WTC11 (cell line): Measurements from ENCODE around the gene MYO18A. TPM values are rescaled to one million over a fixed set of nuclear protein-coding genes. Genes with fewer than 3 reads are reported as not detected.

Experiments used
- ATAC-seq: fragments of 200-7000 bp; cut with Tn5 transposase; 2 replicates; pipeline ENCODE4 v1.10.0; 2021; ENCODE audit warnings: mild to moderate bottlenecking, moderate library complexity
- CTCF ChIA-PET: fragments of 300-600 bp; sonication (Branson Sonifier 250); formaldehyde crosslinking; loops from one replicate; lab custom pipeline; 2021; ENCODE audit warnings: antibody characterized with exemption; lab: Charles Lee
- POLR2A ChIA-PET: fragments of 350-600 bp; sonication (Branson Sonifier 250); formaldehyde crosslinking; loops from one replicate; lab custom pipeline; 2021; ENCODE audit warnings: antibody characterized with exemption; lab: Charles Lee
- DNase-seq: peaks from one replicate; pipeline ENCODE4 v3.0.0; 2021; ENCODE audit warnings: low spot score
- H3K27ac Mint-ChIP-seq: 2 replicates; pipeline ENCODE4 v1.8.0; 2021; ENCODE audit warnings: mixed read lengths
- H3K27me3 Mint-ChIP-seq: 2 replicates; pipeline ENCODE4 v1.8.0; 2021; ENCODE audit warnings: low read depth, mild to moderate bottlenecking, moderate library complexity, mixed read lengths
- H3K36me3 Mint-ChIP-seq: 2 replicates; pipeline ENCODE4 v1.8.0; 2021; ENCODE audit warnings: mixed read lengths
- H3K4me1 Mint-ChIP-seq: 2 replicates; pipeline ENCODE4 v1.8.0; 2022; ENCODE audit warnings: mixed read lengths
- H3K4me3 Mint-ChIP-seq: 2 replicates; pipeline ENCODE4 v1.8.0; 2021; ENCODE audit warnings: mild to moderate bottlenecking, moderate library complexity, mixed read lengths
- H3K9me3 Mint-ChIP-seq: 2 replicates; pipeline ENCODE4 v1.8.0; 2021; ENCODE audit warnings: mixed read lengths
- ESRRA ChIP-seq: sonication (generic); formaldehyde crosslinking; IDR thresholded peaks from 2 replicates; pipeline ENCODE4 v1.8.1; 2022; ENCODE audit warnings: mild to moderate bottlenecking, missing genetic modification reagents, borderline replicate concordance
- ETV6 ChIP-seq: sonication (generic); formaldehyde crosslinking; IDR thresholded peaks from 2 replicates; pipeline ENCODE4 v1.8.1; 2022; ENCODE audit warnings: mild to moderate bottlenecking, missing genetic modification reagents
- MXD4 ChIP-seq: fragments of 250-450 bp; sonication (Bioruptor Pico); IDR thresholded peaks from 2 replicates; pipeline ENCODE4 v1.8.0; 2021; ENCODE audit warnings: mild to moderate bottlenecking, moderate library complexity, borderline replicate concordance
- NFATC4 ChIP-seq: fragments of 250-450 bp; sonication (Bioruptor Pico); IDR thresholded peaks from 2 replicates; pipeline ENCODE4 v1.9.0; 2021; ENCODE audit warnings: mild to moderate bottlenecking
- PRRX2 ChIP-seq: fragments of 250-450 bp; sonication (Bioruptor Pico); IDR thresholded peaks from 2 replicates; pipeline ENCODE4 v1.8.0; 2021; ENCODE audit warnings: mild to moderate bottlenecking
- RELA ChIP-seq: sonication (generic); formaldehyde crosslinking; IDR thresholded peaks from 2 replicates; pipeline ENCODE4 v1.8.1; 2022; ENCODE audit warnings: missing genetic modification reagents, mild to moderate bottlenecking, borderline replicate concordance
- TEAD1 ChIP-seq: sonication (generic); formaldehyde crosslinking; IDR thresholded peaks from 2 replicates; pipeline ENCODE4 v1.8.0; 2022; ENCODE audit warnings: mild to moderate bottlenecking, missing genetic modification reagents
- TEAD4 ChIP-seq: sonication (generic); formaldehyde crosslinking; IDR thresholded peaks from 2 replicates; pipeline ENCODE4 v1.8.0; 2022; ENCODE audit warnings: mild to moderate bottlenecking, missing genetic modification reagents
- ZNF232 ChIP-seq: sonication (generic); formaldehyde crosslinking; IDR thresholded peaks from 2 replicates; pipeline ENCODE4 v1.8.0; 2022; ENCODE audit warnings: mild to moderate bottlenecking, missing genetic modification reagents
- ZNF423 ChIP-seq: fragments of 250-450 bp; sonication (Bioruptor Pico); IDR thresholded peaks from 2 replicates; pipeline ENCODE4 v2.1.2; 2022; ENCODE audit warnings: mild to moderate bottlenecking, moderate library complexity
- total RNA-seq: library from RNA; stranded (reverse); gene quantifications from 3 replicates; pipeline ENCODE4 v1.2.3, GENCODE V29; 2021
- TF ChIP-seq, protein P1 (sequence below): sonication (generic); formaldehyde crosslinking; IDR thresholded peaks from 2 replicates; pipeline ENCODE4 v1.8.0; 2022; ENCODE audit warnings: missing genetic modification reagents
- TF ChIP-seq, protein P2 (sequence below): sonication (generic); formaldehyde crosslinking; IDR thresholded peaks from 2 replicates; pipeline ENCODE4 v1.8.0; 2022; ENCODE audit warnings: mild to moderate bottlenecking, missing genetic modification reagents
- TF ChIP-seq, protein P3 (sequence below): sonication (generic); formaldehyde crosslinking; IDR thresholded peaks from 2 replicates; pipeline ENCODE4 v1.8.1; 2022; ENCODE audit warnings: missing genetic modification reagents, borderline replicate concordance
- TF ChIP-seq, protein P4 (sequence below): fragments of 250-450 bp; sonication (Bioruptor Pico); IDR thresholded peaks from 2 replicates; pipeline ENCODE4 v1.8.0; 2021; ENCODE audit warnings: mild to moderate bottlenecking
- TF ChIP-seq, protein P5 (sequence below): sonication (generic); formaldehyde crosslinking; IDR thresholded peaks from 2 replicates; pipeline ENCODE4 v1.8.0; 2023; ENCODE audit warnings: mild to moderate bottlenecking, missing genetic modification reagents

Gene MYO18A
- total RNA-seq, 1 experiment from 2014 or later = 54.9 TPM

DNA sequence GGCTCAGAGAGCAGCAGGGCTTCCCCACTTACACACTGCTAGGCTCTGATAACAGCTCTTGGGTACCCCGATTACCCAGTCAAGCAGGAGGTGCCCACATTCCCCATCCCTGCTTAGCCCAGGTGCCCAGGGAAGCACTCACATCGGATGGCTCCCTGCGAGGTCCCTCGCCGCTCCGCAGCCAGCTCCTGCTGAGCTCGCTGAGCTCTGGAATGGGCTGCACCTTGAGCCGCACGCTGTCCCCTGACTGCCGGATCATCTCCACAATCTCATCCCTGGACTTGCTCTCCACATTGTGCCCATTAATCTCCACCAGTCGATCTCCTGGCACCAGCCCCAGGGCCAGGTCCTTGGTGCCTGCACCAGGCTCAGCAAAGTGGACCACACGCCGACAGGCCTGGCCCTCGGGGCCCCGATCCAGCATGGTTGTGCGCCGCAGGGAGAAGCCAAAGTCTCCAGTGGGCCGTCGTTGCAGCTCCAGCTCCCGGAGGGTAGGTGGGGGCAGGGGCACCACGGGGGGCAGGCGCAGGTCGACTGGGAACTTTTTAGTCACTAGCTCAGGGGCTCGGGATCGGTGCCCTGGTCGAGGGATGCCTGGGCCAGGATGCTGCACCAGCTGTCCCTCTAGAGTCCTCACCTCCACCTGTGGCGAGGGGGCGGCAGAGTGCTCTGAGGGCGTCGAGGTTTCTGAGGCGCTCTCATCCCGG, 14.2 kb downstream of the MYO18A start:
- H3K4me1 Mint-ChIP-seq = peaks cover 12% of the 10 kb centered on the region
- no peak for DNase-seq

More for the DNA sequence above, 14.2 kb downstream of the MYO18A start:
- no peak for TF ChIP-seq ZNF423
- no peak for TF ChIP-seq TEAD1 (CRISPR knock-in tag)
- no peak for TF ChIP-seq ZNF232 (CRISPR knock-in tag)
- TF ChIP-seq RELA (CRISPR knock-in tag) = no peak
- TF ChIP-seq, protein P1, sequence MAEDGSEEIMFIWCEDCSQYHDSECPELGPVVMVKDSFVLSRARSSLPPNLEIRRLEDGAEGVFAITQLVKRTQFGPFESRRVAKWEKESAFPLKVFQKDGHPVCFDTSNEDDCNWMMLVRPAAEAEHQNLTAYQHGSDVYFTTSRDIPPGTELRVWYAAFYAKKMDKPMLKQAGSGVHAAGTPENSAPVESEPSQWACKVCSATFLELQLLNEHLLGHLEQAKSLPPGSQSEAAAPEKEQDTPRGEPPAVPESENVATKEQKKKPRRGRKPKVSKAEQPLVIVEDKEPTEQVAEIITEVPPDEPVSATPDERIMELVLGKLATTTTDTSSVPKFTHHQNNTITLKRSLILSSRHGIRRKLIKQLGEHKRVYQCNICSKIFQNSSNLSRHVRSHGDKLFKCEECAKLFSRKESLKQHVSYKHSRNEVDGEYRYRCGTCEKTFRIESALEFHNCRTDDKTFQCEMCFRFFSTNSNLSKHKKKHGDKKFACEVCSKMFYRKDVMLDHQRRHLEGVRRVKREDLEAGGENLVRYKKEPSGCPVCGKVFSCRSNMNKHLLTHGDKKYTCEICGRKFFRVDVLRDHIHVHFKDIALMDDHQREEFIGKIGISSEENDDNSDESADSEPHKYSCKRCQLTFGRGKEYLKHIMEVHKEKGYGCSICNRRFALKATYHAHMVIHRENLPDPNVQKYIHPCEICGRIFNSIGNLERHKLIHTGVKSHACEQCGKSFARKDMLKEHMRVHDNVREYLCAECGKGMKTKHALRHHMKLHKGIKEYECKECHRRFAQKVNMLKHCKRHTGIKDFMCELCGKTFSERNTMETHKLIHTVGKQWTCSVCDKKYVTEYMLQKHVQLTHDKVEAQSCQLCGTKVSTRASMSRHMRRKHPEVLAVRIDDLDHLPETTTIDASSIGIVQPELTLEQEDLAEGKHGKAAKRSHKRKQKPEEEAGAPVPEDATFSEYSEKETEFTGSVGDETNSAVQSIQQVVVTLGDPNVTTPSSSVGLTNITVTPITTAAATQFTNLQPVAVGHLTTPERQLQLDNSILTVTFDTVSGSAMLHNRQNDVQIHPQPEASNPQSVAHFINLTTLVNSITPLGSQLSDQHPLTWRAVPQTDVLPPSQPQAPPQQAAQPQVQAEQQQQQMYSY (CRISPR knock-in tag) = no peak
- no peak for TF ChIP-seq TEAD4
- TF ChIP-seq MXD4 (CRISPR knock-in tag) = no peak
- TF ChIP-seq, protein P2, sequence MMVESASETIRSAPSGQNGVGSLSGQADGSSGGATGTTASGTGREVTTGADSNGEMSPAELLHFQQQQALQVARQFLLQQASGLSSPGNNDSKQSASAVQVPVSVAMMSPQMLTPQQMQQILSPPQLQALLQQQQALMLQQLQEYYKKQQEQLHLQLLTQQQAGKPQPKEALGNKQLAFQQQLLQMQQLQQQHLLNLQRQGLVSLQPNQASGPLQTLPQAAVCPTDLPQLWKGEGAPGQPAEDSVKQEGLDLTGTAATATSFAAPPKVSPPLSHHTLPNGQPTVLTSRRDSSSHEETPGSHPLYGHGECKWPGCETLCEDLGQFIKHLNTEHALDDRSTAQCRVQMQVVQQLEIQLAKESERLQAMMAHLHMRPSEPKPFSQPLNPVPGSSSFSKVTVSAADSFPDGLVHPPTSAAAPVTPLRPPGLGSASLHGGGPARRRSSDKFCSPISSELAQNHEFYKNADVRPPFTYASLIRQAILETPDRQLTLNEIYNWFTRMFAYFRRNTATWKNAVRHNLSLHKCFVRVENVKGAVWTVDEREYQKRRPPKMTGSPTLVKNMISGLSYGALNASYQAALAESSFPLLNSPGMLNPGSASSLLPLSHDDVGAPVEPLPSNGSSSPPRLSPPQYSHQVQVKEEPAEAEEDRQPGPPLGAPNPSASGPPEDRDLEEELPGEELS (CRISPR knock-in tag) = no peak
- TF ChIP-seq ETV6 (CRISPR knock-in tag) = no peak
- TF ChIP-seq ESRRA (CRISPR knock-in tag) = no peak
- TF ChIP-seq, protein P3, sequence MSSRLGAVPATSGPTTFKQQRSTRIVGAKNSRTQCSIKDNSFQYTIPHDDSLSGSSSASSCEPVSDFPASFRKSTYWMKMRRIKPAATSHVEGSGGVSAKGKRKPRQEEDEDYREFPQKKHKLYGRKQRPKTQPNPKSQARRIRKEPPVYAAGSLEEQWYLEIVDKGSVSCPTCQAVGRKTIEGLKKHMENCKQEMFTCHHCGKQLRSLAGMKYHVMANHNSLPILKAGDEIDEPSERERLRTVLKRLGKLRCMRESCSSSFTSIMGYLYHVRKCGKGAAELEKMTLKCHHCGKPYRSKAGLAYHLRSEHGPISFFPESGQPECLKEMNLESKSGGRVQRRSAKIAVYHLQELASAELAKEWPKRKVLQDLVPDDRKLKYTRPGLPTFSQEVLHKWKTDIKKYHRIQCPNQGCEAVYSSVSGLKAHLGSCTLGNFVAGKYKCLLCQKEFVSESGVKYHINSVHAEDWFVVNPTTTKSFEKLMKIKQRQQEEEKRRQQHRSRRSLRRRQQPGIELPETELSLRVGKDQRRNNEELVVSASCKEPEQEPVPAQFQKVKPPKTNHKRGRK = no peak
- TF ChIP-seq, protein P4, sequence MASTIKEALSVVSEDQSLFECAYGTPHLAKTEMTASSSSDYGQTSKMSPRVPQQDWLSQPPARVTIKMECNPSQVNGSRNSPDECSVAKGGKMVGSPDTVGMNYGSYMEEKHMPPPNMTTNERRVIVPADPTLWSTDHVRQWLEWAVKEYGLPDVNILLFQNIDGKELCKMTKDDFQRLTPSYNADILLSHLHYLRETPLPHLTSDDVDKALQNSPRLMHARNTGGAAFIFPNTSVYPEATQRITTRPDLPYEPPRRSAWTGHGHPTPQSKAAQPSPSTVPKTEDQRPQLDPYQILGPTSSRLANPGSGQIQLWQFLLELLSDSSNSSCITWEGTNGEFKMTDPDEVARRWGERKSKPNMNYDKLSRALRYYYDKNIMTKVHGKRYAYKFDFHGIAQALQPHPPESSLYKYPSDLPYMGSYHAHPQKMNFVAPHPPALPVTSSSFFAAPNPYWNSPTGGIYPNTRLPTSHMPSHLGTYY = no peak
- TF ChIP-seq, protein P5, sequence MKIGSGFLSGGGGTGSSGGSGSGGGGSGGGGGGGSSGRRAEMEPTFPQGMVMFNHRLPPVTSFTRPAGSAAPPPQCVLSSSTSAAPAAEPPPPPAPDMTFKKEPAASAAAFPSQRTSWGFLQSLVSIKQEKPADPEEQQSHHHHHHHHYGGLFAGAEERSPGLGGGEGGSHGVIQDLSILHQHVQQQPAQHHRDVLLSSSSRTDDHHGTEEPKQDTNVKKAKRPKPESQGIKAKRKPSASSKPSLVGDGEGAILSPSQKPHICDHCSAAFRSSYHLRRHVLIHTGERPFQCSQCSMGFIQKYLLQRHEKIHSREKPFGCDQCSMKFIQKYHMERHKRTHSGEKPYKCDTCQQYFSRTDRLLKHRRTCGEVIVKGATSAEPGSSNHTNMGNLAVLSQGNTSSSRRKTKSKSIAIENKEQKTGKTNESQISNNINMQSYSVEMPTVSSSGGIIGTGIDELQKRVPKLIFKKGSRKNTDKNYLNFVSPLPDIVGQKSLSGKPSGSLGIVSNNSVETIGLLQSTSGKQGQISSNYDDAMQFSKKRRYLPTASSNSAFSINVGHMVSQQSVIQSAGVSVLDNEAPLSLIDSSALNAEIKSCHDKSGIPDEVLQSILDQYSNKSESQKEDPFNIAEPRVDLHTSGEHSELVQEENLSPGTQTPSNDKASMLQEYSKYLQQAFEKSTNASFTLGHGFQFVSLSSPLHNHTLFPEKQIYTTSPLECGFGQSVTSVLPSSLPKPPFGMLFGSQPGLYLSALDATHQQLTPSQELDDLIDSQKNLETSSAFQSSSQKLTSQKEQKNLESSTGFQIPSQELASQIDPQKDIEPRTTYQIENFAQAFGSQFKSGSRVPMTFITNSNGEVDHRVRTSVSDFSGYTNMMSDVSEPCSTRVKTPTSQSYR = no peak
- no peak for TF ChIP-seq NFATC4 (CRISPR knock-in tag)
- TF ChIP-seq PRRX2 (CRISPR knock-in tag) = no peak
- ChIA-PET CTCF (interaction anchor here (0.6 to 3.9 kb wide), 6 partner anchors 14 to 60 kb away, joined by 3 to 28 read pairs (median 4); partner anchors contain the start of gene MYO18A), POLR2A (no interaction called here)
- ATAC-seq = peak; percentile 61
- Mint-ChIP-seq H3K27ac (no peak overlapping the region), H3K27me3 (no peaks in the 10 kb centered on the region), H3K9me3 (no peaks in the 10 kb centered on the region), H3K36me3 (peaks cover 17% of the 10 kb centered on the region), H3K4me3 (no peak overlapping the region)
